NCI-H1092 treated with DMSO at 0.1 percent for 48 hours (cell line): ENCODE measurements around the gene DNMT3A.

Experiments used
- DNase-seq: peaks from one replicate; lab custom pipeline; 2025; lab: John Stamatoyannopoulos, UW

DNMT3A gene

GRCh38 chr2:25202275-25202674, 139.4 kb downstream of the DNMT3A start:
- DNase-seq, result no peak

- DNase-seq, result no peak
Measured at GRCh38 chr2:25201794-25202193, 139.9 kb downstream of the DNMT3A start.

GRCh38 chr2:25201265-25201664, 140.5 kb downstream of the DNMT3A start:
- DNase-seq, result no peak

- DNase-seq, result no peak
Measured at GRCh38 chr2:25198576-25198975, 143.1 kb downstream of the DNMT3A start.

GRCh38 chr2:25198209-25198525, 143.6 kb downstream of the DNMT3A start:
- DNase-seq, result no peak

GRCh38 chr2:25197336-25198208, 144.2 kb downstream of the DNMT3A start:
- DNase-seq, result no peak

GRCh38 chr2:25194576-25195122, 147.1 kb downstream of the DNMT3A start:
- no peak for DNase-seq

GRCh38 chr2:25190536-25190935, 151.2 kb downstream of the DNMT3A start:
- DNase-seq, result peak; percentile 55

- DNase-seq, result no peak
Measured at GRCh38 chr2:25188405-25188804, 153.3 kb downstream of the DNMT3A start.

- no peak for DNase-seq
Measured at GRCh38 chr2:25187729-25188350, 153.9 kb downstream of the DNMT3A start.

GRCh38 chr2:25184254-25184653, 157.5 kb downstream of the DNMT3A start:
- no peak for DNase-seq

- no peak for DNase-seq
Measured at GRCh38 chr2:25178976-25179375, 162.7 kb downstream of the DNMT3A start.
